H1 (cell line): ENCODE measurements around the gene NT5DC1. TPM values are rescaled to one million over a fixed set of nuclear protein-coding genes. Genes with fewer than 3 reads are reported as not detected.

ENCODE experiments used
- CTCF ChIA-PET: fragments of 300-600 bp; sonication (Branson Sonifier 250); formaldehyde crosslinking; loops from one replicate; lab custom pipeline; 2021; ENCODE audit not compliant: partially characterized antibody; lab: Charles Lee
- POLR2A ChIA-PET: fragments of 300-600 bp; sonication (Branson Sonifier 250); formaldehyde crosslinking; loops from one replicate; lab custom pipeline; 2021; ENCODE audit warnings: inconsistent platforms; ENCODE audit not compliant: partially characterized antibody; lab: Charles Lee
- DNase-seq, 2 experiments: peaks; one replicate each; pipeline versions ENCODE4 v3.0.0 to v3.0.0-alpha.2; 2010 to 2022; ENCODE audit warnings: low spot score in 2 of 2, low read depth in 1 of 2, mixed read lengths in 1 of 2
- FAIRE-seq: peaks from 2 replicates; lab custom pipeline; 2011; peaks lifted over from hg19 to GRCh38; lab: Jason Lieb, UNC
- H2AFZ ChIP-seq: 2 replicates; pipeline ENCODE4 v1.8.1; 2012; ENCODE audit warnings: low read length, inconsistent platforms
- H2AK5ac ChIP-seq: 2 replicates; pipeline ENCODE4 v1.6.1; 2013; ENCODE audit warnings: low read depth, low read length
- H2BK120ac ChIP-seq: replicated peaks from 2 replicates; pipeline ENCODE3; 2013; ENCODE audit warnings: low read depth, low read length, inconsistent platforms
- H2BK12ac ChIP-seq: 2 replicates; pipeline ENCODE4 v1.6.1; 2013; ENCODE audit warnings: low read depth, low read length
- H2BK15ac ChIP-seq: 2 replicates; pipeline ENCODE4 v1.6.1; 2013; ENCODE audit warnings: low read length
- H2BK20ac ChIP-seq: 2 replicates; pipeline ENCODE4 v1.6.1; 2013; ENCODE audit warnings: low read length
- H2BK5ac ChIP-seq: 2 replicates; pipeline ENCODE4 v1.6.1; 2013; ENCODE audit warnings: low read depth, low read length
- H3K14ac ChIP-seq: 2 replicates; pipeline ENCODE4 v1.6.1; 2013; ENCODE audit warnings: inconsistent platforms; ENCODE audit not compliant: insufficient read length
- H3K18ac ChIP-seq: 2 replicates; pipeline ENCODE4 v1.6.1; 2013; ENCODE audit warnings: low read length; ENCODE audit errors: extremely low read depth
- H3K23ac ChIP-seq: 2 replicates; pipeline ENCODE4 v1.6.1; 2013; ENCODE audit warnings: inconsistent platforms; ENCODE audit not compliant: insufficient read length
- H3K23me2 ChIP-seq: 2 replicates; pipeline ENCODE4 v1.6.1; 2013; ENCODE audit warnings: low read depth, low read length
- H3K27ac ChIP-seq: 2 replicates; pipeline ENCODE4 v1.6.1; 2011; ENCODE audit warnings: low read depth, low read length, inconsistent platforms
- H3K27me3 ChIP-seq, 4 experiments: replicated peaks in 1 of 4; 1 replicate in 1 of 4; 2 replicates in 3 of 4; pipeline versions ENCODE4 v1.6.1 to v1.8.1; 2011 to 2013; ENCODE audit warnings: low read length in 3 of 4, mild to moderate bottlenecking in 3 of 4, inconsistent platforms in 2 of 4, mixed read lengths in 2 of 4, moderate library complexity in 1 of 4; ENCODE audit not compliant: control insufficient read depth in 3 of 4, insufficient read depth in 3 of 4; ENCODE audit errors: extremely low read depth in 1 of 4
- H3K36me3 ChIP-seq, 4 experiments: 2 replicates each; pipeline versions ENCODE4 v1.6.1 to v1.8.1; 2011 to 2013; ENCODE audit warnings: mild to moderate bottlenecking in 4 of 4, low read length in 3 of 4, moderate library complexity in 2 of 4, control low read depth in 1 of 4, inconsistent platforms in 1 of 4; ENCODE audit not compliant: insufficient read depth in 4 of 4, control insufficient read depth in 2 of 4
- H3K4ac ChIP-seq: replicated peaks from 2 replicates; pipeline ENCODE3; 2013; ENCODE audit warnings: low read length, low read depth, mixed read lengths, inconsistent platforms; ENCODE audit not compliant: insufficient read length
- H3K4me1 ChIP-seq, 4 experiments: replicated peaks in 1 of 4; 1 replicate in 1 of 4; 2 replicates in 3 of 4; pipeline versions ENCODE4 v1.6.1 to v1.8.1; 2011 to 2013; ENCODE audit warnings: low read length in 3 of 4, inconsistent platforms in 2 of 4, mixed read lengths in 1 of 4; ENCODE audit not compliant: insufficient read depth in 4 of 4, control insufficient read depth in 3 of 4
- H3K4me2 ChIP-seq, 2 experiments: 2 replicates each; pipeline versions ENCODE4 v1.6.1 to v1.8.1; 2011 to 2013; ENCODE audit warnings: low read depth in 2 of 2, low read length in 2 of 2, control low read depth in 1 of 2, inconsistent platforms in 1 of 2, mild to moderate bottlenecking in 1 of 2; ENCODE audit not compliant: insufficient read depth in 1 of 2
- H3K4me3 ChIP-seq, 4 experiments: fragments of 200-600, 300-600 bp in 1 of 4; sonication (generic), shearing (Covaris generic), sonication (Bioruptor Twin) in 1 of 4; 2 replicates each; pipeline versions ENCODE4 v1.5.1 to v1.8.1; 2011 to 2016; ENCODE audit warnings: low read length in 4 of 4, low read depth in 3 of 4, control low read depth in 2 of 4, inconsistent platforms in 2 of 4, mild to moderate bottlenecking in 2 of 4, mixed read lengths in 1 of 4, moderate library complexity in 1 of 4; ENCODE audit not compliant: insufficient read depth in 2 of 4; ENCODE audit errors: extremely low read depth in 1 of 4
- H3K56ac ChIP-seq: replicated peaks from 2 replicates; pipeline ENCODE3; 2013; ENCODE audit warnings: low read depth, mild to moderate bottlenecking, mixed read lengths, low read length, inconsistent platforms; ENCODE audit not compliant: insufficient read length
- H3K79me1 ChIP-seq: 2 replicates; pipeline ENCODE4 v1.6.1; 2013; ENCODE audit warnings: low read depth, low read length, control low read depth
- H3K79me2 ChIP-seq, 2 experiments: 2 replicates each; pipeline versions ENCODE4 v1.6.1 to v1.8.1; 2012 to 2013; ENCODE audit warnings: low read length in 2 of 2, mild to moderate bottlenecking in 2 of 2, inconsistent platforms in 1 of 2; ENCODE audit not compliant: insufficient read depth in 2 of 2, control insufficient read depth in 1 of 2
- H3K9ac ChIP-seq, 4 experiments: replicated peaks in 1 of 4; 1 replicate in 1 of 4; 2 replicates in 3 of 4; pipeline versions ENCODE4 v1.6.1 to v1.8.1; 2011 to 2013; ENCODE audit warnings: low read depth in 3 of 4, low read length in 3 of 4, control low read depth in 2 of 4, mild to moderate bottlenecking in 2 of 4, moderate library complexity in 2 of 4, inconsistent platforms in 1 of 4; ENCODE audit errors: extremely low read depth in 1 of 4
- H3K9me3 ChIP-seq, 2 experiments: 2 replicates each; pipeline versions ENCODE4 v1.6.1 to v1.8.1; 2012 to 2013; ENCODE audit warnings: mild to moderate bottlenecking in 2 of 2, moderate library complexity in 2 of 2, control low read depth in 1 of 2, inconsistent platforms in 1 of 2, low read depth in 1 of 2, low read length in 1 of 2, mixed read lengths in 1 of 2; ENCODE audit not compliant: insufficient read depth in 2 of 2
- H4K20me1 ChIP-seq, 2 experiments: replicated peaks in 1 of 2; 2 replicates each; pipeline versions ENCODE3 to v1.8.1; 2011 to 2013; ENCODE audit warnings: inconsistent platforms in 2 of 2, low read length in 2 of 2, mild to moderate bottlenecking in 1 of 2; ENCODE audit not compliant: insufficient read depth in 2 of 2, control insufficient read depth in 1 of 2
- H4K5ac ChIP-seq: 2 replicates; pipeline ENCODE4 v1.6.1; 2013; ENCODE audit warnings: low read length, low read depth, mixed read lengths, inconsistent platforms; ENCODE audit not compliant: insufficient read length
- H4K8ac ChIP-seq: 2 replicates; pipeline ENCODE4 v1.8.0; 2013; ENCODE audit warnings: mild to moderate bottlenecking, moderate library complexity, low read length, inconsistent platforms; ENCODE audit not compliant: insufficient read depth; ENCODE audit errors: extremely low read depth
- H4K91ac ChIP-seq: replicated peaks from 2 replicates; pipeline ENCODE3; 2013; ENCODE audit warnings: low read length, mixed read lengths, inconsistent platforms; ENCODE audit not compliant: insufficient read length
- EGR1 ChIP-seq: IDR thresholded peaks from 2 replicates; pipeline ENCODE4 v1.6.1; 2011; ENCODE audit warnings: low read depth, low read length, borderline replicate concordance
- TBP ChIP-seq: IDR thresholded peaks from 2 replicates; pipeline ENCODE4 v1.6.1; 2011; ENCODE audit warnings: low read depth, low read length, improper control_type of control experiment
- WGBS, 2 experiments: shearing (Covaris generic) in 1 of 2; methylation state at CpG; one replicate each; pipeline versions ENCODE4 v1.1.6 to v1.1.7; 2013 to 2015; ENCODE audit warnings: low lambda C conversion rate in 2 of 2, mixed read lengths in 2 of 2, inconsistent platforms in 1 of 2, low coverage in 1 of 2, missing lambda C conversion rate in 1 of 2; ENCODE audit not compliant: insufficient replicate concordance in 2 of 2, insufficient coverage in 1 of 2, insufficient read length in 1 of 2; ENCODE audit errors: extremely low coverage in 1 of 2, missing lambda C conversion rate in 1 of 2; 5-methylcytosine and 5-hydroxymethylcytosine counted together
- polyA plus RNA-seq, 7 experiments: library from polyadenylated mRNA; depleted of rRNA in 3 of 7; stranded (reverse) in 5 of 7; unstranded in 2 of 7; fragments of >200 nt in 5 of 7; fragments of 200-250 nt in 2 of 7; gene quantifications; 1 replicate in 5 of 7; 2 replicates in 1 of 7; 4 replicates in 1 of 7; pipeline versions ENCODE4 v1.2.1 to v1.2.3, GENCODE V29; 2011 to 2013; ENCODE audit warnings: missing spikeins in 2 of 7, mixed read lengths in 2 of 7
- total RNA-seq: library from RNA; stranded (reverse); fragmentation: NEBNext Ultra II Directional; extraction: Animal tissue kit (Norgen Biotek cat#: 25700); gene quantifications from 2 replicates; pipeline ENCODE4 v1.2.1, GENCODE V29; 2021

Gene NT5DC1
- total and polyA plus RNA-seq, 2 of the 8 experiments (the other 6 are each of a cell fraction or from before 2014, with no cell fraction given), result 25.3 to 72.7 TPM

DNA sequence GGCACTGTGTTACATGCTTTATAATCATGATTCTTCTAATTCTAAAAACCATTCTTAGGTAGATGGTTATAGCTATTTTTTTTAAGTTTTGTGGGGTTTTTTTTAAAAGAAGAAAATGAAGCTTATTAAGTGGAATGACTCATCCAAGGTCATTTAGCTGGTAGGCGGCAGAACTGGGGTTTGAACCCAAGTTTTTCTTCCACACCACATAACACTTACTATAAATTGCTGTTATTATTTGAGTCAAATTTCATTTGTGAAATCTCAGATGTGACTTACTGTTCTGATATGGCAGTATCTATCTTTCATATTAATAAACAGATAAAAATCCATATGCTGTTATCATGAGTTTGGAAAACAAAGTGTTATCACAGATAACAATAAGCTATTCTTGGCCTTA is 35.7 kb downstream of the NT5DC1 start:
- peaks cover 0 to 1% of the 10 kb centered on the region in 2 experiments for H4K20me1 ChIP-seq
- no peaks in the 10 kb centered on the region for H3K23me2 ChIP-seq
- no peak overlapping the region for H4K5ac ChIP-seq
- POLR2A ChIA-PET, result no interaction called here
- no peak overlapping the region for H3K14ac ChIP-seq
- H3K79me2 ChIP-seq, result no peaks in the 10 kb centered on the region
- no peak overlapping the region for H2BK12ac ChIP-seq
- no peak overlapping the region for H3K4ac ChIP-seq
- no peaks in the 10 kb centered on the region for H3K79me1 ChIP-seq
- H3K4me3 ChIP-seq, result no peak overlapping the region
- FAIRE-seq (no peak), DNase-seq (no peak)
- no peak overlapping the region for H2BK15ac ChIP-seq
- no peak overlapping the region for H2BK20ac ChIP-seq
- no peak overlapping the region for H2AFZ ChIP-seq
- H3K4me1 ChIP-seq, result peaks cover 0 to 8% (median 5%) of the 10 kb centered on the region in 4 experiments; a peak in 2 of 7 replicates
- no peak overlapping the region for H3K27ac ChIP-seq
- H3K9ac ChIP-seq, result no peak overlapping the region
- CTCF ChIA-PET, result interaction anchor here (0.9 to 2.1 kb wide), 4 partner anchors 12 to 24 kb away, joined by 4 to 6 read pairs (median 4); no protein-coding TSS in a partner anchor
- no peak overlapping the region for H2BK5ac ChIP-seq
- H3K4me2 ChIP-seq, result no peak overlapping the region
- H3K56ac ChIP-seq, result no peak overlapping the region
- H4K8ac ChIP-seq, result no peak overlapping the region
- H2BK120ac ChIP-seq, result no peak overlapping the region
- no peak overlapping the region for H3K23ac ChIP-seq
- H3K27me3 ChIP-seq, result no peaks in the 10 kb centered on the region
- no peak overlapping the region for H4K91ac ChIP-seq
- H3K9me3 ChIP-seq, result no peaks in the 10 kb centered on the region
- no peaks in the 10 kb centered on the region; a peak in 1 of 8 replicates for H3K36me3 ChIP-seq
- TF ChIP-seq EGR1 (no peak), TBP (no peak)
- 94% methylated on average over 1 of the region's 1 CpG; no CpG with 5 or more reads in 1 of the 2 experiments for WGBS, 2 experiments
- no peak overlapping the region for H3K18ac ChIP-seq
- H2AK5ac ChIP-seq, result no peak overlapping the region
